NCI-H1105 (cell line): ENCODE data around the gene AP1M1.

Source experiments
- DNase-seq: peaks from one replicate; lab custom pipeline; 2025; lab: John Stamatoyannopoulos, UW

Gene AP1M1

DNA sequence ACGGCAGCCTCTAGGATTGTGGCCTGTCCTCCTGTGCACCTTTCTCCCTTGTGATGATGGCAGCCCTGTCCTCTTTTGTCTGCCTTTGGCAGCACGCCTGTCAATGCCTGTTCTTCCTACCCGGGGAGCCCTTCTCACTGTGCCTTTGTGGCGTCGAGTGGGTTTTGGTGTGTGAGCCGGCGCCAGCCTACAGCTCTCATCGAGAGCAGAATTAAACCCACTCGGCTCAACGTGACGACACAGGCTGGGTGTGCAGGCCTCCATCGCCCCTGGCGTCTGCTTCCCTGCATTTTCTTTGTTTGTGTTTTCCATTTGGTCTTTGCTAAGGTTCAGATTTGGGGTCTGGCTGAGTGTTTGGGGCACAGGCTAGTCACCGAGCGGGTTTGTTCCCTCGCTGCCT lies 34.4 kb downstream of the AP1M1 start:
- DNase-seq = no peak

DNA sequence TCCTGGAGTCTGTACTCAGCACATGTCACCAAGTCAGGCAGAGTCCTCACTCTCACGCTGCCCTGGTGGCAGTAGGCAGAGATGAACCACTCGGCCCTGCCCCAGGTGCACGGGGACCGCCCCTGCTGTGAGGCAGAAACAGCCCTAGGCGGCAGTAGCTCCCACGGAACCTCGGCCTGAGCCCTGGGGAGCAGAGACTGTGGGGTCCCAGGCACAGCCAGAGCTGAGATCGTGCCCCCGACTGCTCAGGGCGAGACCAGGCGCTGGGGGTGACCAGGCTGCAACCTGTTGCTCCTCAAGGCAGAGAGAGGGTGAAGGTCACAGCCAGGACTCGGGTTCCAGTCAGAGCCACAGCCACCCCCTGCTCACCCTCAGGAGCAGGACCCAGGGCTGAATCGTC lies 34.9 kb downstream of the AP1M1 start:
- DNase-seq = no peak

DNA sequence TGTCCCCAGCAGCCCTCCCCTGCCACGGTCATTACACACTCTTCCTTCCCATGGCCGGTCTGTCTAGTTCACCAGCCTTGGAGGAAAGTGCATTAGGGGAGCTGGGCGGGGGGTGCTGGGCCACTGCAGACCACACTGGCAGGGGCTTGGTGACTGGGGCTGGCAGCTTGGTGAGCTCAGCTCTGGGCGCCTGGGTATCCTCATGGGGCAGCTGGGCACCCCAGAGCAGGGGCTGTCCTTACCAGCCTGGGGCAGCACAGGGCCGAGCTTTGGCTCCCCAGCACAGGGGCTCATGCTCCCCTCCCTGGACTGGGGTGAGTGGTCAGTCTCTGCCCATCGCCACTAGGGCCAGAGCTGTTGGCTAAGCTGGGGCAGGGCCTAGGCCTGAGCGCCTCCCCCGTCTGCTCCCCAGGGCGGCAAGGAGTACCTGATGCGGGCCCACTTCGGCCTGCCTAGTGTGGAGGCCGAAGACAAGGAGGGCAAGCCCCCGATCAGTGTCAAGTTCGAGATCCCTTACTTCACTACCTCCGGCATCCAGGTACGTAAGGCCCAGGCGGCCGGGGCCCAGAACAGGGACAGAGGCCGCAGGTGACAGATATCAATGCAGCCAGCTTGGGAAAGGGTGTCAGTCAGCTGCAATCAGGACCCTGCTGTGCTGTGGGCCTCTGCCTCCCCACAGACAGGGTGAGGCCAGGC lies 35.5 kb downstream of the AP1M1 start:
- DNase-seq = no peak

GRCh38 chr19:16233836-16234551 lies 36.3 kb downstream of the AP1M1 start:
- no peak for DNase-seq

GRCh38 chr19:16234552-16235445 lies 37.1 kb downstream of the AP1M1 start:
- DNase-seq = no peak

GRCh38 chr19:16235811-16236652 lies 38.3 kb downstream of the AP1M1 start:
- no peak for DNase-seq

- no peak for DNase-seq
Measured at GRCh38 chr19:16244091-16244490, 46.4 kb downstream of the AP1M1 start.

DNA sequence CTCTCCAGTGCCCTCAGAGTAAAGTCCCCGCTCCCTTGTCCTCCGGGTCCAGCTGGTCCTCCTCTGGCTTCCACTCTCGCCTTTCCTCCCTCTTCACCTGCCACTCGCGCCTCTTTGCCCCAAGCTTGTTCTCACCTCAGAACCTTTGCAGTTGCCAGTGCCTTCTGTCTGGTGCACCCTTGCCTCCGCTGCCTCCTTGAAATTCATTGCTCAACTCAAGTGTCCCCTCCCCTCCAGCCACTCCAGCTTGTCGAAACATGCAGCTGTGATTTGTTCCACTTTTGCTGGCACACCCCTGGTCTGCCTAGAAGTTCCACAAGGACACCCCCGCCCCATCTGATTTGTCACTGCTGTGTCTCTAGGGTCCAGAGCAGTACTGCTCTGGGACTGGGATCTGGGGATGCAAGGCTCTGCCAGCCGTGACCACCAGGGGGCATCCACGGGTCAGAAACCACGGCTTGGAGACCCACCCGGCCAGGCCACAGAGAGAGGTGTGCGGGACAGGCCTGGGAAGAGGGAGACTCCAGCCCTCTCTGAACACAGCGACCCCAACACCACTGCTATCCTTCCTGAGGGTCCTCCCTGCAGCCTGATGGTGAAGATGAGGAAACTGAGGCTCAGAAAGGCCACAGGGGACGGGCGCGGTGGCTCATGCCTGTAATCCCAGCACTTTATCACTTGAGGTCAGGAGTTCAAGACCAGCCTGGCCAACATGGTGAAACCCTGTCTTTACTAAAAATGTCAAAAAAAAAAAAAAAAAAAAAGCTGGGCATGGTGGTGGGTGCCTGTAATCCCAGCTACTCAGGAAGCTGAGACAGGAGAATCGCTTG lies 49.9 kb downstream of the AP1M1 start:
- peak; percentile 48 for DNase-seq

DNA sequence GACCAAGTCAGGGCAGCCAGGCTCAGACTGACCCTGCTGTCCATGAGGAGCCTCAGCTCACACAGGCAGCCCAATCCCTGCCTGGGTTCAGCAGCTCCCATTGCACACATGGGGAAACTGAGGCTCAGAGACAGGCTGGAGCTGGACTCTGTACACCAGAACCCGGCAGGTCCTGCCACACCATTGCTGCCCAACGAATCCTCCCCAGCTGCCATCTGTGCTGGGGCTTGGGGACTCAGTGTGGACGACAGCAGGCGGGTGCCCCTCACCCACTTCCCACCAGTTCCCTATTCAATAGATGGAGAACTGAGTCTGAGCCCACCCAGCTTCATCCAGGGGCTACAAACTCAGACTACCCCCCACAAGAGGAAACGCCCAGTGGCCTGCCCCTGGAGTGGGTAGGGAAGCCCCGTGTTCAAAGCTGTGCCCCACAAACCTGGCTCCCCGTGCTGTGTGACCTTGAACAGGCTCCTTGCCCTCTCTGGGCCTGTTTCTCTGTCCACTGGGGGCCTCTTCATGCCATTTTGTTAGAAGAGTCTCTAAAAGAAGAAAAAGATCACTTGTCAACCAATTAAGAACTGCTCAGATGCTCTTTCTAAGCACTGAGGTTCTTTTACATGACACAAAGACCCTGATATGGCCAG lies 50.8 kb downstream of the AP1M1 start:
- no peak for DNase-seq

- no peak for DNase-seq
Measured at GRCh38 chr19:16249826-16250404, 52.2 kb downstream of the AP1M1 start.

GRCh38 chr19:16252459-16253205 lies 54.9 kb downstream of the AP1M1 start:
- DNase-seq = no peak

DNA sequence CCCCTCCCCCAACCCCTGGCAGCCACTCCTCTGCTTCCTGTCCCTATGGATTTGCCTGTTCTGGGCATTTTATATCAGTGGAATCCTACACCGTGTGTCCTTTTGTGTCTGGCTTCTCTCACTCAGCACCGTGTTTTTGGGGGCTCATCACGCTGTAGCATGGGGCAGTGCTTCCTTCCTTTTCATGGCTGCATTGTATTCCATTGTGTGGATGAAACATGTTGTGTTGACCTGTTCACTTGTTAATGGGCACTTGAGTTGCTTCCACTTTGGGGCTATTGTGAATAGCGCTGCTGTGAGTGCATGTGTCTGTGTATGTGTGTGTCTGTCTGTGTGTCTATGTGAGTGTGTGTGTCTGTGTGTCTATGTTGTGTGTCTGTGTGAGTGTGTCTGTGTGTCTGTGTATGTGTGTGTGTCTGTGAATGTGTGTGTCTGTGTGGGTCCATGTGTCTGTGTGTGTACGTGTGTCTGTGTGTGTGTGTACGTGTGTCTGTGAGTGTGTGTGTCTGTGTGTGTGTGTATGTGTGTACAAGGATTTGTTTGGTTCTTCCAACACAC lies 57.2 kb downstream of the AP1M1 start:
- no peak for DNase-seq

- no peak for DNase-seq
Measured at GRCh38 chr19:16257509-16258002, 59.8 kb downstream of the AP1M1 start.

- no peak for DNase-seq
Measured at GRCh38 chr19:16258440-16258903, 60.8 kb downstream of the AP1M1 start.

- DNase-seq = no peak
Measured at GRCh38 chr19:16259385-16260159, 61.9 kb downstream of the AP1M1 start.

GRCh38 chr19:16260160-16260811 lies 62.6 kb downstream of the AP1M1 start:
- no peak for DNase-seq

DNA sequence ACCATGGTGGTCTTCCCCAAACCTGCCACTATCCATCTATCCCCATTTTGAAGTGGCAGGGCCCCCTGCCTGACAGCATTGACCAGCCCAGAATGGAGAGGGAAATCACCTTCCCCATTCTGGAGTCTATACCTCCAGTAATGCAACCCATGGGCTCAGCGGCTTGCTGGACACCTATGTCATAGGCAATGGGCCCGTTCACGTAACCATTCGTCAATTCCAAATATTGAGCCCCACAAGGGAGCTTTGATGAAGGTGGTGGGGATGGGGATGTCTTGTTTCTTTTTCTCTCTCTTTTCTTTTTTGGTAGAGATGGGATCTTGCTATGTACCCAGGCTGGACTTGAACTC lies 63.1 kb downstream of the AP1M1 start:
- DNase-seq = no peak
